ENCODE results near the gene FKBP1B.

DNA sequence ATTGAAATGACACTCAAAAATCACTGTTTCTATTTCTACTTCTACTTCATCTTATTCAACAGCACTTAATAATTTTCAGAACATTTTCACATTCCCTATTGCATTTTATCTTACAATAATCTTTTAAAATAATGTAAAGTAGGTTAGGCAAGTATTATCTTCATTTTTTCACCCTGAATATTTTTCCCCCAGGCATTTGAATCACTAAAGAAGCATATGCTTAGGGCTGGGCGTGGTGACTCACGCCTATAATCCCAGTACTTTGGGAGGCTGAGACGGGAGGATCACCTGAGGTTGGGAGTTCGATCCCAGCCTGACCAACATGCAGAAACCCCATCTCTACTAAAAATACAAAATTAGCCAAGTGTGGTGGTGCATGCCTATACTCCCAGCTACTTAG is 9.0 kb upstream of the FKBP1B start:
- TF ChIP-seq, protein P1, sequence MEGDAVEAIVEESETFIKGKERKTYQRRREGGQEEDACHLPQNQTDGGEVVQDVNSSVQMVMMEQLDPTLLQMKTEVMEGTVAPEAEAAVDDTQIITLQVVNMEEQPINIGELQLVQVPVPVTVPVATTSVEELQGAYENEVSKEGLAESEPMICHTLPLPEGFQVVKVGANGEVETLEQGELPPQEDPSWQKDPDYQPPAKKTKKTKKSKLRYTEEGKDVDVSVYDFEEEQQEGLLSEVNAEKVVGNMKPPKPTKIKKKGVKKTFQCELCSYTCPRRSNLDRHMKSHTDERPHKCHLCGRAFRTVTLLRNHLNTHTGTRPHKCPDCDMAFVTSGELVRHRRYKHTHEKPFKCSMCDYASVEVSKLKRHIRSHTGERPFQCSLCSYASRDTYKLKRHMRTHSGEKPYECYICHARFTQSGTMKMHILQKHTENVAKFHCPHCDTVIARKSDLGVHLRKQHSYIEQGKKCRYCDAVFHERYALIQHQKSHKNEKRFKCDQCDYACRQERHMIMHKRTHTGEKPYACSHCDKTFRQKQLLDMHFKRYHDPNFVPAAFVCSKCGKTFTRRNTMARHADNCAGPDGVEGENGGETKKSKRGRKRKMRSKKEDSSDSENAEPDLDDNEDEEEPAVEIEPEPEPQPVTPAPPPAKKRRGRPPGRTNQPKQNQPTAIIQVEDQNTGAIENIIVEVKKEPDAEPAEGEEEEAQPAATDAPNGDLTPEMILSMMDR (tag by site-specific recombination; IDR thresholded peaks at IDR 0.05) = no peak
- TF ChIP-seq, protein P2, sequence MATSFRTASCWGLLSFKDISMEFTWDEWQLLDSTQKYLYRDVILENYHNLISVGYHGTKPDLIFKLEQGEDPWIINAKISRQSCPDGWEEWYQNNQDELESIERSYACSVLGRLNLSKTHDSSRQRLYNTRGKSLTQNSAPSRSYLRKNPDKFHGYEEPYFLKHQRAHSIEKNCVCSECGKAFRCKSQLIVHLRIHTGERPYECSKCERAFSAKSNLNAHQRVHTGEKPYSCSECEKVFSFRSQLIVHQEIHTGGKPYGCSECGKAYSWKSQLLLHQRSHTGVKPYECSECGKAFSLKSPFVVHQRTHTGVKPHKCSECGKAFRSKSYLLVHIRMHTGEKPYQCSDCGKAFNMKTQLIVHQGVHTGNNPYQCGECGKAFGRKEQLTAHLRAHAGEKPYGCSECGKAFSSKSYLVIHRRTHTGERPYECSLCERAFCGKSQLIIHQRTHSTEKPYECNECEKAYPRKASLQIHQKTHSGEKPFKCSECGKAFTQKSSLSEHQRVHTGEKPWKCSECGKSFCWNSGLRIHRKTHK (tag by site-specific recombination; IDR thresholded peaks at IDR 0.05) = no peak
- TF ChIP-seq ZNF426 (tag by site-specific recombination; IDR thresholded peaks at IDR 0.05) = no peak
- TF ChIP-seq KLF10 (tag by site-specific recombination; IDR thresholded peaks at IDR 0.05) = no peak
- no peak for TF ChIP-seq RBAK (tag by site-specific recombination; IDR thresholded peaks at IDR 0.05)
- no peak for TF ChIP-seq ZNF629 (tag by site-specific recombination; IDR thresholded peaks at IDR 0.05)

Data from HEK293 (cell line).